Liver (tissue), 9 donors: Measurements from ENCODE around the gene ATM. TPM values are rescaled to one million over a fixed set of nuclear protein-coding genes. Genes with fewer than 3 reads are reported as not detected.

ENCODE experiments used
- DNase-seq: peaks from one replicate; pipeline ENCODE4 v3.0.0-alpha.2; 2017; ENCODE audit warnings: low spot score
- H3K27ac ChIP-seq, 2 donors: one replicate each; pipeline ENCODE4 v1.7.0; 2013; ENCODE audit warnings: inconsistent platforms in 2 of 2, low read length in 2 of 2, control low read depth in 1 of 2, low read depth in 1 of 2, mild to moderate bottlenecking in 1 of 2
- H3K27me3 ChIP-seq, 4 donors: one replicate each; pipeline versions ENCODE4 v1.6.1 to v1.7.0; 2013; ENCODE audit warnings: low read length in 3 of 4, inconsistent platforms in 1 of 4, mild to moderate bottlenecking in 1 of 4, moderate library complexity in 1 of 4; ENCODE audit not compliant: control insufficient read depth in 4 of 4, insufficient read depth in 4 of 4
- H3K36me3 ChIP-seq, 4 donors: one replicate each; pipeline versions ENCODE4 v1.6.1 to v1.7.0; 2013; ENCODE audit warnings: low read length in 3 of 4, mild to moderate bottlenecking in 3 of 4, low read depth in 1 of 4, moderate library complexity in 1 of 4; ENCODE audit not compliant: control insufficient read depth in 4 of 4, insufficient read depth in 3 of 4
- H3K4me1 ChIP-seq, 4 donors: one replicate each; pipeline versions ENCODE4 v1.6.1 to v1.7.0; 2013; ENCODE audit warnings: low read length in 3 of 4, mild to moderate bottlenecking in 3 of 4, moderate library complexity in 1 of 4; ENCODE audit not compliant: control insufficient read depth in 4 of 4, insufficient read depth in 4 of 4
- H3K4me3 ChIP-seq, 3 donors: one replicate each; pipeline versions ENCODE4 v1.6.1 to v1.7.0; 2013; ENCODE audit warnings: low read length in 3 of 3, control low read depth in 1 of 3, low read depth in 1 of 3, mild to moderate bottlenecking in 1 of 3
- H3K9ac ChIP-seq, 2 donors: one replicate each; pipeline ENCODE4 v1.7.0; 2013; ENCODE audit warnings: low read length in 2 of 2, mild to moderate bottlenecking in 2 of 2, moderate library complexity in 2 of 2, control low read depth in 1 of 2, low read depth in 1 of 2
- H3K9me3 ChIP-seq, 4 donors: one replicate each; pipeline versions ENCODE4 v1.6.1 to v1.7.0; 2013; ENCODE audit warnings: low read length in 3 of 4; ENCODE audit not compliant: control insufficient read depth in 4 of 4
- ATF3 ChIP-seq: IDR thresholded peaks from 2 replicates; pipeline ENCODE4 v1.6.1; 2016; ENCODE audit warnings: antibody characterized with exemption
- CTCF ChIP-seq: fragments of 150-350 bp; IDR thresholded peaks from 2 replicates; pipeline ENCODE4 v1.5.1; 2017; ENCODE audit warnings: improper control_type of control experiment, low read depth, low read length; ENCODE audit not compliant: missing input control
- EGR1 ChIP-seq, 2 donors: IDR thresholded peaks; 2 replicates each; pipeline ENCODE4 v1.6.1; 2016 to 2018; ENCODE audit warnings: antibody characterized with exemption in 2 of 2, low read depth in 2 of 2
- FOXA1 ChIP-seq: IDR thresholded peaks from 2 replicates; pipeline ENCODE4 v1.6.1; 2016; ENCODE audit warnings: antibody characterized with exemption
- FOXA2 ChIP-seq: IDR thresholded peaks from 2 replicates; pipeline ENCODE4 v1.6.1; 2016; ENCODE audit warnings: antibody characterized with exemption
- GABPA ChIP-seq, 2 donors: IDR thresholded peaks in 1 of 2; conservative IDR thresholded peaks in 1 of 2; 2 replicates each; pipeline ENCODE4 v1.6.1; 2016; ENCODE audit warnings: antibody characterized with exemption in 2 of 2, mild to moderate bottlenecking in 1 of 2, moderate library complexity in 1 of 2
- HNF4A ChIP-seq, 2 donors: conservative IDR thresholded peaks; 2 replicates each; pipeline ENCODE4 v1.6.1; 2016; ENCODE audit warnings: antibody characterized with exemption in 2 of 2, mild to moderate bottlenecking in 2 of 2
- HNF4G ChIP-seq: IDR thresholded peaks from 2 replicates; pipeline ENCODE4 v1.6.1; 2016; ENCODE audit warnings: antibody characterized with exemption
- JUND ChIP-seq, 2 donors: IDR thresholded peaks; 2 replicates each; pipeline ENCODE4 v1.6.1; 2016; ENCODE audit warnings: antibody characterized with exemption in 2 of 2
- MAX ChIP-seq: IDR thresholded peaks from 2 replicates; pipeline ENCODE4 v1.6.1; 2016; ENCODE audit warnings: antibody characterized with exemption
- NR2F2 ChIP-seq: IDR thresholded peaks from 2 replicates; pipeline ENCODE4 v1.6.1; 2016; ENCODE audit warnings: antibody characterized with exemption
- RAD21 ChIP-seq, 2 donors: IDR thresholded peaks; 2 replicates each; pipeline ENCODE4 v1.6.1; 2016; ENCODE audit warnings: antibody characterized with exemption in 2 of 2, mild to moderate bottlenecking in 2 of 2
- REST ChIP-seq: IDR thresholded peaks from 2 replicates; pipeline ENCODE4 v1.6.1; 2016; ENCODE audit warnings: antibody characterized with exemption, mild to moderate bottlenecking
- RXRA ChIP-seq, 2 donors: IDR thresholded peaks; 2 replicates each; pipeline ENCODE4 v1.6.1; 2017 to 2018; ENCODE audit warnings: antibody characterized with exemption in 2 of 2, mild to moderate bottlenecking in 1 of 2
- SP1 ChIP-seq: IDR thresholded peaks from 2 replicates; pipeline ENCODE4 v1.6.1; 2018; ENCODE audit warnings: antibody characterized with exemption, mild to moderate bottlenecking
- TAF1 ChIP-seq: conservative IDR thresholded peaks from 2 replicates; pipeline ENCODE4 v1.6.1; 2016; ENCODE audit warnings: antibody characterized with exemption, mild to moderate bottlenecking
- YY1 ChIP-seq: IDR thresholded peaks from 2 replicates; pipeline ENCODE4 v1.6.1; 2016; ENCODE audit warnings: antibody characterized with exemption, mild to moderate bottlenecking
- ZBTB33 ChIP-seq: IDR thresholded peaks from 2 replicates; pipeline ENCODE4 v1.6.1; 2016; ENCODE audit warnings: antibody characterized with exemption
- WGBS: extraction: QIAGEN DNeasy Blood & Tissue Kit; methylation state at CpG from one replicate; pipeline ENCODE4 v1.1.7; 2013; 5-methylcytosine and 5-hydroxymethylcytosine counted together
- polyA plus RNA-seq, 2 donors: library from polyadenylated mRNA; stranded (reverse) in 1 of 2; unstranded in 1 of 2; fragments of 200-250 nt in 1 of 2; fragments of >200 nt in 1 of 2; fragmentation: Nextera tagmentation in 1 of 2; extraction: Ambion mirVana in 1 of 2; gene quantifications; one replicate each; pipeline versions ENCODE4 v1.2.1 to v1.2.3, GENCODE V29; 2013 to 2015
- total RNA-seq, 2 donors: library from RNA; depleted of rRNA; stranded (reverse); fragments of >200 nt; gene quantifications; one replicate each; pipeline ENCODE4 v1.2.3, GENCODE V29; 2014
- donor health status: healthy.
- donor health status: healthy.
- donor health status: healthy.
- donor health status: healthy.
- donor health status: healthy.

ATM gene
- total and polyA plus RNA-seq, 4 donors, result 9.9 to 65.7 (median 20.9) TPM

GRCh38 chr11:108242422-108242821, 19.6 kb downstream of the ATM start:
- TF ChIP-seq NR2F2 (no peak), SP1 (no peak), JUND (IDR thresholded peaks at IDR 0.05) (no peak), HNF4G (no peak), EGR1 (IDR thresholded peaks at IDR 0.05; ENCODE audit: low read depth in 2 of 2) (no peak), FOXA1 (no peak), RXRA (IDR thresholded peaks at IDR 0.05) (no peak), REST (no peak), CTCF (no peak), ZBTB33 (no peak), TAF1 (no peak), ATF3 (no peak), HNF4A (conservative IDR thresholded peaks at IDR 0.05) (no peak), YY1 (no peak), RAD21 (IDR thresholded peaks at IDR 0.05) (no peak), MAX (no peak), GABPA (IDR thresholded peaks at IDR 0.05 in 1 of 2, conservative IDR thresholded peaks at IDR 0.05 in 1 of 2) (no peak), FOXA2 (no peak)
- no peak for DNase-seq
- Histone ChIP-seq H3K9me3 (no peaks in the 10 kb centered on the region), H3K27me3 (no peaks in the 10 kb centered on the region), H3K9ac (no peak overlapping the region), H3K4me1 (no peaks in the 10 kb centered on the region), H3K4me3 (no peak overlapping the region), H3K36me3 (peaks cover 3 to 18% (median 11%) of the 10 kb centered on the region in 4 donors), H3K27ac (no peak overlapping the region)
- 97% methylated on average over 2 of the region's 2 CpGs for WGBS
